HEK293 (cell line): ENCODE results near the gene HOXB4.
A peak's percentile ranks its signal among the peaks of the same experiment; 100 is the strongest.

ENCODE experiments used
- ATF2 ChIP-seq: fragments of 450-650 bp; formaldehyde crosslinking; IDR thresholded peaks from 2 replicates; pipeline ENCODE4 v1.5.1; 2016; ENCODE audit warnings: missing biosample characterization, missing genetic modification characterization, low read depth
- GLIS1 ChIP-seq: fragments of 450-650 bp; formaldehyde crosslinking; IDR thresholded peaks from 2 replicates; pipeline ENCODE4 v1.5.1; 2016; ENCODE audit warnings: missing biosample characterization, missing genetic modification characterization
- HIC1 ChIP-seq: fragments of 450-650 bp; formaldehyde crosslinking; IDR thresholded peaks from 2 replicates; pipeline ENCODE4 v1.5.1; 2016; ENCODE audit warnings: missing biosample characterization, missing genetic modification characterization
- IKZF3 ChIP-seq: fragments of 450-650 bp; IDR thresholded peaks from 2 replicates; pipeline ENCODE4 v1.5.0; 2018; ENCODE audit warnings: missing biosample characterization, mild to moderate bottlenecking, missing genetic modification characterization, moderate library complexity
- KLF10 ChIP-seq: fragments of 450-650 bp; IDR thresholded peaks from 2 replicates; pipeline ENCODE4 v1.5.1; 2018; ENCODE audit warnings: missing biosample characterization, mild to moderate bottlenecking, missing genetic modification characterization
- OSR2 ChIP-seq: fragments of 450-650 bp; formaldehyde crosslinking; IDR thresholded peaks from 2 replicates; pipeline ENCODE4 v1.5.1; 2016; ENCODE audit warnings: missing biosample characterization, missing genetic modification characterization
- OVOL3 ChIP-seq: fragments of 450-650 bp; formaldehyde crosslinking; IDR thresholded peaks from 2 replicates; pipeline ENCODE4 v1.5.1; 2016; ENCODE audit warnings: missing biosample characterization, missing genetic modification characterization
- PRDM6 ChIP-seq: fragments of 450-650 bp; formaldehyde crosslinking; IDR thresholded peaks from 2 replicates; pipeline ENCODE4 v1.5.1; 2017; ENCODE audit warnings: missing biosample characterization, missing genetic modification characterization
- TSHZ1 ChIP-seq: fragments of 450-650 bp; formaldehyde crosslinking; IDR thresholded peaks from 2 replicates; pipeline ENCODE4 v1.5.1; 2016; ENCODE audit warnings: missing biosample characterization, missing genetic modification characterization, borderline replicate concordance
- ZBTB44 ChIP-seq: fragments of 450-650 bp; IDR thresholded peaks from 2 replicates; pipeline ENCODE4 v1.5.1; 2018; ENCODE audit warnings: missing biosample characterization, mild to moderate bottlenecking, missing genetic modification characterization
- ZBTB6 ChIP-seq: fragments of 450-650 bp; formaldehyde crosslinking; IDR thresholded peaks from 2 replicates; pipeline ENCODE4 v1.5.1; 2017; ENCODE audit warnings: missing biosample characterization, missing genetic modification characterization
- ZIC2 ChIP-seq: fragments of 450-650 bp; formaldehyde crosslinking; IDR thresholded peaks from 2 replicates; pipeline ENCODE4 v1.5.1; 2016; ENCODE audit warnings: missing biosample characterization, missing genetic modification characterization
- ZNF146 ChIP-seq: fragments of 450-650 bp; formaldehyde crosslinking; IDR thresholded peaks from 2 replicates; pipeline ENCODE4 v1.5.1; 2016; ENCODE audit warnings: missing biosample characterization, missing genetic modification characterization
- ZNF341 ChIP-seq: fragments of 450-650 bp; formaldehyde crosslinking; IDR thresholded peaks from 2 replicates; pipeline ENCODE4; 2016; ENCODE audit warnings: low read depth, missing biosample characterization, missing genetic modification characterization
- ZNF398 ChIP-seq: fragments of 450-650 bp; formaldehyde crosslinking; IDR thresholded peaks from 2 replicates; pipeline ENCODE4 v1.5.1; 2017; ENCODE audit warnings: missing biosample characterization, missing genetic modification characterization
- ZNF600 ChIP-seq: fragments of 450-650 bp; formaldehyde crosslinking; IDR thresholded peaks from 2 replicates; pipeline ENCODE4 v1.5.1; 2016; ENCODE audit warnings: missing biosample characterization, missing genetic modification characterization
- ZNF621 ChIP-seq: fragments of 450-650 bp; formaldehyde crosslinking; IDR thresholded peaks from 2 replicates; pipeline ENCODE4 v1.5.1; 2017; ENCODE audit warnings: missing biosample characterization, missing genetic modification characterization
- ZNF660 ChIP-seq: fragments of 450-650 bp; IDR thresholded peaks from 2 replicates; pipeline ENCODE4 v1.5.1; 2018; ENCODE audit warnings: missing biosample characterization, mild to moderate bottlenecking, missing genetic modification characterization
- ZNF747 ChIP-seq: fragments of 450-650 bp; formaldehyde crosslinking; IDR thresholded peaks from 2 replicates; pipeline ENCODE4 v1.5.1; 2016; ENCODE audit warnings: missing biosample characterization, missing genetic modification characterization
- ZXDB ChIP-seq: fragments of 450-650 bp; formaldehyde crosslinking; IDR thresholded peaks from 2 replicates; pipeline ENCODE4 v1.5.1; 2016; ENCODE audit warnings: missing biosample characterization, missing genetic modification characterization

Gene HOXB4

GRCh38 chr17:48546924-48547807 is 31.0 kb downstream of the HOXB4 start (continued):
- TF ChIP-seq ATF2 (tag by site-specific recombination) (0 out of 2 replicates have a peak, but pooled peaks have one; percentile 7), GLIS1 (tag by site-specific recombination) (peak; percentile 62), ZBTB6 (tag by site-specific recombination) (peak; percentile 67; the same call in 1 of the 2 replicates), ZNF747 (no peak), KLF10 (tag by site-specific recombination) (peak; percentile 70), IKZF3 (tag by site-specific recombination) (peak; percentile 96), ZBTB44 (peak; percentile 84), ZXDB (tag by site-specific recombination) (peak; percentile 94), OVOL3 (tag by site-specific recombination) (peak; percentile 85), ZNF621 (tag by site-specific recombination) (no peak), ZNF146 (no peak; the same call in 1 of the 2 replicates), PRDM6 (tag by site-specific recombination) (peak; percentile 97), ZNF600 (tag by site-specific recombination) (peak; percentile 28; the same call in 1 of the 2 replicates), HIC1 (tag by site-specific recombination) (no peak), ZIC2 (tag by site-specific recombination) (peak; percentile 83), ZNF660 (peak; percentile 76), ZNF341 (tag by site-specific recombination) (peak; percentile 34; the same call in 1 of the 2 replicates), OSR2 (peak; percentile 92), ZNF398 (tag by site-specific recombination) (peak; percentile 89), TSHZ1 (tag by site-specific recombination) (peak; percentile 67; the same call in 1 of the 2 replicates)
